ENCODE measurements around the gene VAT1L. TPM values are rescaled to one million over a fixed set of nuclear protein-coding genes. Genes with fewer than 3 reads are reported as not detected.

The VAT1L gene
- total and polyA plus RNA-seq, 5 donors from 2014 or later, result not detected

DNA sequence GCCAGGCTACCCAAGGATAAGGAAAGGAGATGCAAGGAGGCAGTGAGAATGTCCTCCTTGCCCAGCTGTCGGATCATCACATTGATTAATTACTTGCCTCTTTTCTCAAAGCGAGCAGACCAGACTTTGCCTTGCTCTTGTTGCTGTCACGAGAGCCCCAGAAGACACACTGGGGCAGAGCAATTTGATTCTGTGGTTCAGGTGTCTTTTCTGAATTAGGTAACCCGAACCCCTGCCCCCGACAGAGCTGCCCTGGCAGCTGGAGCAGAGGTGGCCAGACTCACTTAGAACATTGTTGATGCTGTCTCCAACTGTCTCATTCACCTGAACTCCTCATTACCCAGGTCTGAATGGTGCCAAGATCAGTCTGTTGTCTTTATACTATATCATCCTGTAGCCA, 34.3 kb downstream of the VAT1L start:
- Histone ChIP-seq H3K36me3 (ENCODE audit: control insufficient read depth, insufficient read depth, low read length) (no peaks in the 10 kb centered on the region), H3K4me1 (ENCODE audit: control insufficient read depth, insufficient read depth, low read length, poor library complexity, severe bottlenecking) (no peaks in the 10 kb centered on the region), H3K27me3 (ENCODE audit: control insufficient read depth, insufficient read depth, low read length) (no peaks in the 10 kb centered on the region), H3K9me3 (ENCODE audit: control insufficient read depth in 2 of 2, low read length in 2 of 2) (no peaks in the 10 kb centered on the region), H3K27ac (ENCODE audit: insufficient read depth, low read length, poor library complexity, severe bottlenecking) (no peak overlapping the region), H3K4me3 (ENCODE audit: low read depth, low read length) (no peak overlapping the region)
- Mint-ChIP-seq H3K27me3 (peaks cover 9% of the 10 kb centered on the region), H3K4me1 (no peaks in the 10 kb centered on the region), H3K27ac (no peak overlapping the region), H3K4me3 (no peak overlapping the region), H3K9me3 (peaks cover 0 to 2% (median 0%) of the 10 kb centered on the region in 7 donors), H3K36me3 (no peaks in the 10 kb centered on the region)
- ATAC-seq (ENCODE audit: low read depth in 2 of 2), result no peak
- DNase-seq, result no peak

DNA sequence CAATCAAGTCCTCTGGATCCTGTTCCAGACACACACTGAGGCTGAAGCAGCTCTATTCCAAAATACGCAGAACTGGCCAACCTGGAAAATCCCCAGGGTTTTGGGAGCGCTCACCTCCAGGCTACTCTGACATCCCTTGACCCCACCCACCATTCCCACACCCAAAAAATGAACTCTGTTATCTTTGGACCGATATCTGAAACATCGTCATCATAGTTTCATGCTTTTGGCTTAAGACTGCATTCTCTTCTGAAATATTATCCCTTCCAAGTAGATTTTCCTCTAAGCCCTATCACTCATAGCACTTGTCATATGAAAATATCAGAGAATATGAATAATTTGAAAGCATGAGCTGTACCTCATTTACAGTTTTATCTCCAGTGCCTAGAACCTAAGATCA, 34.7 kb downstream of the VAT1L start:
- no peak overlapping the region for H3K27ac Mint-ChIP-seq
- Histone ChIP-seq H3K9me3 (ENCODE audit: control insufficient read depth in 2 of 2, low read length in 2 of 2) (no peaks in the 10 kb centered on the region), H3K27ac (ENCODE audit: insufficient read depth, low read length, poor library complexity, severe bottlenecking) (no peak overlapping the region), H3K27me3 (ENCODE audit: control insufficient read depth, insufficient read depth, low read length) (no peaks in the 10 kb centered on the region), H3K36me3 (ENCODE audit: control insufficient read depth, insufficient read depth, low read length) (no peaks in the 10 kb centered on the region), H3K4me1 (ENCODE audit: control insufficient read depth, insufficient read depth, low read length, poor library complexity, severe bottlenecking) (no peaks in the 10 kb centered on the region), H3K4me3 (ENCODE audit: low read depth, low read length) (no peak overlapping the region)
- DNase-seq (no peak), ATAC-seq (ENCODE audit: low read depth in 2 of 2) (no peak)
- peaks cover 9% of the 10 kb centered on the region for H3K27me3 Mint-ChIP-seq
- no peaks in the 10 kb centered on the region for H3K36me3 Mint-ChIP-seq
- no peaks in the 10 kb centered on the region for H3K4me1 Mint-ChIP-seq
- H3K4me3 Mint-ChIP-seq, result no peak overlapping the region
- peaks cover 0 to 2% (median 0%) of the 10 kb centered on the region in 7 donors for H3K9me3 Mint-ChIP-seq

DNA sequence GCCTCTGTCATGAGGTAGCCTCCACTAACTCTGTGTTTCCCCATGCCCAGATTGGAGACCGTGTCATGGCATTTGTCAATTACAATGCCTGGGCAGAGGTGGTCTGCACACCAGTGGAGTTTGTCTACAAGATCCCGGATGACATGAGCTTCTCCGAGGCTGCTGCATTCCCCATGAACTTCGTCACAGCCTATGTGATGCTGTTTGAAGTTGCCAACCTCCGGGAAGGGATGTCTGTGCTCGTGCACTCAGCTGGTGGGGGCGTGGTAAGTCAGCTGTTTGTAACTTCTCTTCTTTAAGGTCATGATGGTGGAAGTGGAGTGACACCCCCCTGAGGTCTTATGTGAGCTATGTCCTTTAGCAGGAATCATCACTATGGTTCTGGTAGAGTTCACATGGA, 36.8 kb downstream of the VAT1L start:
- ATAC-seq (ENCODE audit: low read depth in 2 of 2) (peak in 1 of 2 donors; percentile 8), DNase-seq (no peak)
- Histone ChIP-seq H3K36me3 (ENCODE audit: control insufficient read depth, insufficient read depth, low read length) (no peaks in the 10 kb centered on the region), H3K27me3 (ENCODE audit: control insufficient read depth, insufficient read depth, low read length) (no peaks in the 10 kb centered on the region), H3K4me3 (ENCODE audit: low read depth, low read length) (no peak overlapping the region), H3K9me3 (ENCODE audit: control insufficient read depth in 2 of 2, low read length in 2 of 2) (no peaks in the 10 kb centered on the region), H3K27ac (ENCODE audit: insufficient read depth, low read length, poor library complexity, severe bottlenecking) (no peak overlapping the region), H3K4me1 (ENCODE audit: control insufficient read depth, insufficient read depth, low read length, poor library complexity, severe bottlenecking) (no peaks in the 10 kb centered on the region)
- Mint-ChIP-seq H3K27ac (no peak overlapping the region), H3K27me3 (peaks cover 9% of the 10 kb centered on the region), H3K4me1 (no peaks in the 10 kb centered on the region), H3K4me3 (no peak overlapping the region), H3K36me3 (no peaks in the 10 kb centered on the region), H3K9me3 (peaks cover 0 to 2% (median 0%) of the 10 kb centered on the region in 7 donors)

DNA sequence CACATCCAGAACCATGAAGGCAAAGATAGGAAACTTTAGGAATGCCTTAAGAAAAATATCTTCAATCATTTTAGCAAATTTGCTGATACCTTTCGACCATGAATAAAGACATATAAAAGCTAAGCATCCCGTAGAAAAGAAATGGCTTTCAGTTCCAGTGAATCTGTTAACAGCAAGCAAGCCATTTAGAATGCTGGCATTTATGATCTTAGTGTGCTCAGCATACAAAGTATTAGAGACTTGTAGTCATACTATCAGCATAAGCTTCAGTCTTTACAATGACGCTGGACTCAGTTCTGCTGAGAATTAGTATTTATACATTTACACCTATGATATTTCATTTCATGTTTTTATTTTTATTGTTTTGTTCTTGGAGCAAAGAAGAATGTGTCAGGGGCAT, 38.7 kb downstream of the VAT1L start:
- Histone ChIP-seq H3K4me1 (ENCODE audit: control insufficient read depth, insufficient read depth, low read length, poor library complexity, severe bottlenecking) (no peaks in the 10 kb centered on the region), H3K27ac (ENCODE audit: insufficient read depth, low read length, poor library complexity, severe bottlenecking) (no peak overlapping the region), H3K36me3 (ENCODE audit: control insufficient read depth, insufficient read depth, low read length) (no peaks in the 10 kb centered on the region), H3K27me3 (ENCODE audit: control insufficient read depth, insufficient read depth, low read length) (no peaks in the 10 kb centered on the region), H3K4me3 (ENCODE audit: low read depth, low read length) (no peak overlapping the region), H3K9me3 (ENCODE audit: control insufficient read depth in 2 of 2, low read length in 2 of 2) (no peaks in the 10 kb centered on the region)
- no peak for ATAC-seq (ENCODE audit: low read depth in 2 of 2)
- no peak overlapping the region for H3K27ac Mint-ChIP-seq
- DNase-seq, result no peak
- H3K27me3 Mint-ChIP-seq, result peaks cover 4% of the 10 kb centered on the region
- H3K9me3 Mint-ChIP-seq, result peaks cover 0 to 2% (median 0%) of the 10 kb centered on the region in 7 donors
- H3K4me3 Mint-ChIP-seq, result no peak overlapping the region
- H3K4me1 Mint-ChIP-seq, result no peaks in the 10 kb centered on the region
- no peaks in the 10 kb centered on the region for H3K36me3 Mint-ChIP-seq

DNA sequence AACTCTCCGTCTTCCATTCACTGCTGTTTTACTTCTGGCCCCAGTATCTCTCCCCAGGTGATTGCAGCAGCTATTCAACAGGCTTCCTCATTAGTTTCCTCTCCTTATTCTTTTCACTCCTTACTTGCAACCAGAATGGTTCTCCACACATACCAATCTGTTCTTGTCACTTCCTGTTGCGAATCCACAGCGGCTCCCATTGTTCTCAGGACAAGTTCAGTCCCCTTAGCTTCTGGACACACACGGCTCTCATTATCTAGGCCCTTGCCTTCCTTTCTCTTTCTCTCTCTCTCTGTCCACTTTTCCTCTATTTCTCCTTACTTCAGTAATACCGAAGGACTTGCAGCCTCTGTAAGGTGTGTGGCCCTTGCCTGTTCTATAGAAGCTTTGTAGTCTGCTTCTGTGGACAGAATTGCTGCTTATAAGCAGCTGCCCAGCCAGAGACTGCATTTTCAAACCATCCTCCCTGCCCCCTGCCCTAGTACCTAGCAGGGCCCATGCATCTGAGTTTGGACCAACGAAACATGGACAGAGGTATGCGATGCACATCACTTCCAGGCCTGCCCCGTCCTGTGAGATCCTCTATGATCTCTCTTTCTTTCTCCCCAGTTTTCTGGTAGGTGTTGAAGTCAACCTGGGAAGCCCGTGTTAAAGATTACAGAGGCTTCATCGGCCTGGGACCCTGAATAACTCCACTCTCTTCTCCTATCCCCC, 45.7 kb downstream of the VAT1L start:
- ATAC-seq (ENCODE audit: low read depth in 2 of 2), result no peak

DNA sequence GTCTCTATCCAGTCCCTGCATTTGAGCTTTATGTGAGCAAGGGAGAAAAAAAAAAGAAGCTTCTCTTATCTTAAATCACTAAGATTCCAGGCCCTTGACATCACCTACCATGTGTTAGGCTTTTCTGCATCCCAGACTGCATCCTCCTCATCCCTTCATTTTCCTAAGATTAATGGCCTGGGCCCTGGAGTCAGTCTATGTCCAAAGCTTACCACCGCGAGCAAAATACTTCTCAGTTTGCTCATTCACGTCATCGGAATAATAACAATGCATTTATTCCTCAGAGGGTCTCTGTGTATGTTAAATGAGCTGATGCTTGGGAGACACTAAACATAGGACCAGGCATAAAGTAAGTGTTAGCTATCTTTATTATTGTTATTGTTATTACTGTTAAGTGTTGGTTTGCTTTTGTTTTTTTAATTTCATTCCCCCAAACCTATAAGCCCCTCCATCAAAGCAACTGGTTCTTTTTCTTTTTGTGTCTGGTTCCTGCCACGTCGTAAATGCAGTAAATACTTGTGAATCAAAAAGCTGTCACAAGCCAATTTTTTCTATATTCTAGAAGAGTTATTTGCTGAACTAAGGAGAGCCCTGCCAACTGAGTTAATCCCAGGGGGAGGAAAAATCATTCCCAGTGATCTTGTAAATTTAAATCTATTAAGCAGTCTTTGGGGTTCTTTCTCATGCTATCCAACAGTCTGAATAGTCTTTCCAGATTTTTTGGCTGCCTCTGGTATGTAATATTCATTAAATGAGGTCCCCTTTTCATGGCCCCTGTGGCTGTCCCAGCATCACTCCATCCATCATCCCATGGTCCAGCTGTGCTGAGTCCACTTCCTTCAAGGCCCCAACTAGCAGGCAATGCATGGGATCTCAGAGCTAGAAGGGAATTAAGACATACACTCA, 46.5 kb downstream of the VAT1L start:
- H3K27ac Mint-ChIP-seq, result no peak overlapping the region

More for the DNA sequence above, 45.7 kb downstream of the VAT1L start:
- H3K36me3 Mint-ChIP-seq, result no peaks in the 10 kb centered on the region
- Histone ChIP-seq H3K4me1 (ENCODE audit: control insufficient read depth, insufficient read depth, low read length, poor library complexity, severe bottlenecking) (no peaks in the 10 kb centered on the region), H3K36me3 (ENCODE audit: control insufficient read depth, insufficient read depth, low read length) (no peaks in the 10 kb centered on the region), H3K27ac (ENCODE audit: insufficient read depth, low read length, poor library complexity, severe bottlenecking) (no peak overlapping the region), H3K4me3 (ENCODE audit: low read depth, low read length) (no peak overlapping the region), H3K27me3 (ENCODE audit: control insufficient read depth, insufficient read depth, low read length) (no peaks in the 10 kb centered on the region), H3K9me3 (ENCODE audit: control insufficient read depth in 2 of 2, low read length in 2 of 2) (no peaks in the 10 kb centered on the region)
- H3K27ac Mint-ChIP-seq, result no peak overlapping the region
- H3K4me3 Mint-ChIP-seq, result no peak overlapping the region
- no peak for DNase-seq
- H3K4me1 Mint-ChIP-seq, result no peaks in the 10 kb centered on the region
- peaks cover 0 to 2% (median 0%) of the 10 kb centered on the region in 7 donors for H3K9me3 Mint-ChIP-seq
- H3K27me3 Mint-ChIP-seq, result no peaks in the 10 kb centered on the region

DNA sequence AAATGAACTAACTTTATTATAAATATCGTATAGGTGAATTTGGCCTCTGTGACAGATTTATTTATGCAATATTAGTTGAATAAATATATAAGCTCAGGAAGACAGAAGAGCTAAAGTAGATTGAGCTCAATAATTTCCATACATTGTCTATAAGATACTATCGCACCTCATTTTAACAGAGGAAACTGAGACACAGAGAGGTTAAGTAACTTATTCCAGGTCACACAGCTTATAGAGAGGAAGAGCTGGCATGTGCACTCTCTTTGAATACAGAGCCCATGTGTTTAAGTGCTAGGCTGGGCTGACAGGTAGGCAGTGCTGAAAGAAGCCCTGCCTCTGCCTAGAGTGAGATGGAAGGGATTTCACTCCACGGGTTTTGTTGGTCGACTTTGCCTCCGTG, 48.4 kb downstream of the VAT1L start:
- H3K27me3 Mint-ChIP-seq, result no peaks in the 10 kb centered on the region
- no peak overlapping the region for H3K27ac Mint-ChIP-seq
- no peak overlapping the region for H3K4me3 ChIP-seq (ENCODE audit: low read depth, low read length)
- no peak for ATAC-seq (ENCODE audit: low read depth in 2 of 2)
- no peaks in the 10 kb centered on the region for H3K9me3 ChIP-seq (ENCODE audit: control insufficient read depth in 2 of 2, low read length in 2 of 2)
- no peaks in the 10 kb centered on the region for H3K4me1 Mint-ChIP-seq
- H3K27ac ChIP-seq (ENCODE audit: insufficient read depth, low read length, poor library complexity, severe bottlenecking), result no peak overlapping the region
- H3K36me3 ChIP-seq (ENCODE audit: control insufficient read depth, insufficient read depth, low read length), result no peaks in the 10 kb centered on the region
- no peak for DNase-seq
- H3K27me3 ChIP-seq (ENCODE audit: control insufficient read depth, insufficient read depth, low read length), result no peaks in the 10 kb centered on the region
- no peak overlapping the region for H3K4me3 Mint-ChIP-seq
- no peaks in the 10 kb centered on the region for H3K4me1 ChIP-seq (ENCODE audit: control insufficient read depth, insufficient read depth, low read length, poor library complexity, severe bottlenecking)
- peaks cover 0 to 2% (median 0%) of the 10 kb centered on the region in 7 donors for H3K9me3 Mint-ChIP-seq
- no peaks in the 10 kb centered on the region for H3K36me3 Mint-ChIP-seq

More for the DNA sequence above, 46.5 kb downstream of the VAT1L start:
- no peaks in the 10 kb centered on the region for H3K36me3 ChIP-seq (ENCODE audit: control insufficient read depth, insufficient read depth, low read length)
- no peaks in the 10 kb centered on the region for H3K9me3 ChIP-seq (ENCODE audit: control insufficient read depth in 2 of 2, low read length in 2 of 2)
- H3K27me3 ChIP-seq (ENCODE audit: control insufficient read depth, insufficient read depth, low read length), result no peaks in the 10 kb centered on the region
- H3K4me3 ChIP-seq (ENCODE audit: low read depth, low read length), result no peak overlapping the region
- H3K4me3 Mint-ChIP-seq, result no peak overlapping the region
- no peak overlapping the region for H3K27ac ChIP-seq (ENCODE audit: insufficient read depth, low read length, poor library complexity, severe bottlenecking)
- ATAC-seq (ENCODE audit: low read depth in 2 of 2) (no peak), DNase-seq (no peak)
- H3K36me3 Mint-ChIP-seq, result no peaks in the 10 kb centered on the region
- H3K4me1 ChIP-seq (ENCODE audit: control insufficient read depth, insufficient read depth, low read length, poor library complexity, severe bottlenecking), result no peaks in the 10 kb centered on the region
- H3K4me1 Mint-ChIP-seq, result no peaks in the 10 kb centered on the region
- no peaks in the 10 kb centered on the region for H3K27me3 Mint-ChIP-seq
- H3K9me3 Mint-ChIP-seq, result peaks cover 0 to 2% (median 0%) of the 10 kb centered on the region in 7 donors

Measured in CD4-positive, CD25-positive, alpha-beta regulatory T cell (primary cell).